Measurements from ENCODE around the gene ZNF593.

The ZNF593 gene

GRCh38 chr1:26200413-26200812, 30.7 kb downstream of the ZNF593 start:
- H3K27me3 Mint-ChIP-seq, result no peaks in the 10 kb centered on the region
- H3K27ac Mint-ChIP-seq, result peak overlapping the region; percentile 3
- H3K4me1 Mint-ChIP-seq (ENCODE audit: low read depth), result peaks cover 31% of the 10 kb centered on the region
- no peaks in the 10 kb centered on the region for H3K36me3 Mint-ChIP-seq
- H3K9me3 Mint-ChIP-seq (ENCODE audit: low read depth), result no peaks in the 10 kb centered on the region
- no peak overlapping the region for H3K4me3 Mint-ChIP-seq

GRCh38 chr1:26203642-26204318, 34.1 kb downstream of the ZNF593 start:
- no peaks in the 10 kb centered on the region for H3K36me3 Mint-ChIP-seq
- H3K4me3 Mint-ChIP-seq, result no peak overlapping the region
- no peaks in the 10 kb centered on the region for H3K9me3 Mint-ChIP-seq (ENCODE audit: low read depth)
- peaks cover 31% of the 10 kb centered on the region for H3K4me1 Mint-ChIP-seq (ENCODE audit: low read depth)
- no peak overlapping the region for H3K27ac Mint-ChIP-seq
- H3K27me3 Mint-ChIP-seq, result no peaks in the 10 kb centered on the region

GRCh38 chr1:26210147-26210870, 40.6 kb downstream of the ZNF593 start:
- H3K4me1 Mint-ChIP-seq (ENCODE audit: low read depth), result no peaks in the 10 kb centered on the region
- no peaks in the 10 kb centered on the region for H3K9me3 Mint-ChIP-seq (ENCODE audit: low read depth)
- H3K36me3 Mint-ChIP-seq, result no peaks in the 10 kb centered on the region
- no peak overlapping the region for H3K4me3 Mint-ChIP-seq
- H3K27me3 Mint-ChIP-seq, result no peaks in the 10 kb centered on the region
- H3K27ac Mint-ChIP-seq, result no peak overlapping the region

GRCh38 chr1:26212726-26213125, 43.0 kb downstream of the ZNF593 start:
- no peaks in the 10 kb centered on the region for H3K36me3 Mint-ChIP-seq
- H3K4me3 Mint-ChIP-seq, result no peak overlapping the region
- H3K27ac Mint-ChIP-seq, result no peak overlapping the region
- H3K27me3 Mint-ChIP-seq, result no peaks in the 10 kb centered on the region
- H3K9me3 Mint-ChIP-seq (ENCODE audit: low read depth), result no peaks in the 10 kb centered on the region
- no peaks in the 10 kb centered on the region for H3K4me1 Mint-ChIP-seq (ENCODE audit: low read depth)

- H3K36me3 Mint-ChIP-seq, result no peaks in the 10 kb centered on the region
- no peak overlapping the region for H3K27ac Mint-ChIP-seq
- no peaks in the 10 kb centered on the region for H3K4me1 Mint-ChIP-seq (ENCODE audit: low read depth)
- H3K9me3 Mint-ChIP-seq (ENCODE audit: low read depth), result no peaks in the 10 kb centered on the region
- H3K4me3 Mint-ChIP-seq, result no peak overlapping the region
- H3K27me3 Mint-ChIP-seq, result no peaks in the 10 kb centered on the region
Measured at GRCh38 chr1:26213335-26213905, 43.7 kb downstream of the ZNF593 start.

GRCh38 chr1:26215246-26215645, 45.5 kb downstream of the ZNF593 start:
- Mint-ChIP-seq H3K36me3 (no peaks in the 10 kb centered on the region), H3K27me3 (no peaks in the 10 kb centered on the region), H3K4me1 (ENCODE audit: low read depth) (no peaks in the 10 kb centered on the region), H3K27ac (no peak overlapping the region), H3K9me3 (ENCODE audit: low read depth) (no peaks in the 10 kb centered on the region), H3K4me3 (no peak overlapping the region)

- H3K27me3 Mint-ChIP-seq, result no peaks in the 10 kb centered on the region
- no peaks in the 10 kb centered on the region for H3K4me1 Mint-ChIP-seq (ENCODE audit: low read depth)
- no peaks in the 10 kb centered on the region for H3K9me3 Mint-ChIP-seq (ENCODE audit: low read depth)
- H3K27ac Mint-ChIP-seq, result no peak overlapping the region
- no peaks in the 10 kb centered on the region for H3K36me3 Mint-ChIP-seq
- no peak overlapping the region for H3K4me3 Mint-ChIP-seq
Measured at GRCh38 chr1:26218906-26219494, 49.3 kb downstream of the ZNF593 start.

Measured in activated naive CD8-positive, alpha-beta T cell (primary cell).